HEK293 (cell line): ENCODE data around the gene AHCYL2.

Experiments
- CTCF ChIA-PET: fragments of 350-600 bp; formaldehyde crosslinking; extraction: SDS; loops from one replicate; lab custom pipeline; 2021; ENCODE audit warnings: antibody characterized with exemption; lab: Yijun Ruan, JAX
- POLR2A ChIA-PET: fragments of 300-600 bp; formaldehyde crosslinking; extraction: SDS; loops from one replicate; lab custom pipeline; 2020; ENCODE audit warnings: antibody characterized with exemption, inconsistent platforms; lab: Yijun Ruan, JAX
- H3K27ac ChIP-seq: fragments of 200-500 bp; sonication (Bioruptor generic); 2 replicates; pipeline ENCODE4 v1.5.1; 2014; ENCODE audit warnings: low read depth, low read length, control low read depth, inconsistent platforms; ENCODE audit errors: extremely low read depth
- H3K36me3 ChIP-seq, 2 experiments: fragments of 200-500 bp in 1 of 2; sonication (Bioruptor generic) in 1 of 2; 1 replicate in 1 of 2; 2 replicates in 1 of 2; pipeline ENCODE4 v1.5.1; 2014 to 2017; ENCODE audit warnings: inconsistent platforms in 2 of 2, low read length in 2 of 2; ENCODE audit not compliant: control insufficient read depth in 2 of 2, insufficient read depth in 1 of 2
- H3K4me1 ChIP-seq: fragments of 200-500 bp; sonication (Bioruptor generic); 2 replicates; pipeline ENCODE4 v1.5.1; 2014; ENCODE audit warnings: mild to moderate bottlenecking, low read length, inconsistent platforms; ENCODE audit not compliant: control insufficient read depth, insufficient read depth
- H3K4me3 ChIP-seq: 2 replicates; pipeline ENCODE4 v1.5.1; 2011; ENCODE audit warnings: low read depth, mild to moderate bottlenecking, control low read depth, low read length, moderate library complexity
- H3K9me3 ChIP-seq: fragments of 200-500 bp; sonication (Bioruptor generic); 2 replicates; pipeline ENCODE4 v1.5.1; 2014; ENCODE audit warnings: low read depth, low read length, inconsistent platforms; ENCODE audit not compliant: control insufficient read depth, insufficient read depth
- AEBP2 ChIP-seq: fragments of 450-650 bp; formaldehyde crosslinking; IDR thresholded peaks from 2 replicates; pipeline ENCODE4 v1.5.1; 2016; ENCODE audit warnings: missing biosample characterization, missing genetic modification characterization, borderline replicate concordance
- CTCF ChIP-seq: fragments of 450-650 bp; formaldehyde crosslinking; IDR thresholded peaks from 2 replicates; pipeline ENCODE4 v1.5.1; 2016; ENCODE audit warnings: missing biosample characterization, missing genetic modification characterization
- GLIS1 ChIP-seq: fragments of 450-650 bp; formaldehyde crosslinking; IDR thresholded peaks from 2 replicates; pipeline ENCODE4 v1.5.1; 2016; ENCODE audit warnings: missing biosample characterization, missing genetic modification characterization
- GLIS2 ChIP-seq: fragments of 450-650 bp; formaldehyde crosslinking; IDR thresholded peaks from 2 replicates; pipeline ENCODE4 v1.5.1; 2016; ENCODE audit warnings: missing biosample characterization, missing genetic modification characterization
- KLF1 ChIP-seq: fragments of 450-650 bp; formaldehyde crosslinking; IDR thresholded peaks from 2 replicates; pipeline ENCODE4 v1.5.1; 2016; ENCODE audit warnings: missing biosample characterization, missing genetic modification characterization
- KLF9 ChIP-seq: fragments of 450-650 bp; formaldehyde crosslinking; IDR thresholded peaks from 2 replicates; pipeline ENCODE4 v1.5.1; 2016; ENCODE audit warnings: missing biosample characterization, missing genetic modification characterization, low read depth
- PRDM10 ChIP-seq: fragments of 450-650 bp; formaldehyde crosslinking; IDR thresholded peaks from 2 replicates; pipeline ENCODE4 v1.5.1; 2016; ENCODE audit warnings: missing biosample characterization, missing genetic modification characterization
- SP7 ChIP-seq: fragments of 450-650 bp; formaldehyde crosslinking; IDR thresholded peaks from 2 replicates; pipeline ENCODE4 v1.5.1; 2016; ENCODE audit warnings: missing biosample characterization, missing genetic modification characterization
- ZBTB17 ChIP-seq: fragments of 450-650 bp; formaldehyde crosslinking; IDR thresholded peaks from 2 replicates; pipeline ENCODE4 v1.5.1; 2016; ENCODE audit warnings: missing biosample characterization, missing genetic modification characterization
- ZBTB20 ChIP-seq: fragments of 450-650 bp; formaldehyde crosslinking; IDR thresholded peaks from 2 replicates; pipeline ENCODE4 v1.5.1; 2016; ENCODE audit warnings: missing biosample characterization, missing genetic modification characterization
- ZBTB7A ChIP-seq: fragments of 450-650 bp; formaldehyde crosslinking; IDR thresholded peaks from 2 replicates; pipeline ENCODE4 v1.5.1; 2016; ENCODE audit warnings: low read depth, missing biosample characterization, missing genetic modification characterization
- ZEB2 ChIP-seq: fragments of 450-650 bp; formaldehyde crosslinking; IDR thresholded peaks from 2 replicates; pipeline ENCODE4 v1.5.1; 2016; ENCODE audit warnings: missing biosample characterization, missing genetic modification characterization
- ZFHX2 ChIP-seq: fragments of 450-650 bp; formaldehyde crosslinking; conservative IDR thresholded peaks from 2 replicates; pipeline ENCODE4 v1.5.1; 2016; ENCODE audit warnings: missing biosample characterization, missing genetic modification characterization
- ZFP37 ChIP-seq: fragments of 450-650 bp; formaldehyde crosslinking; IDR thresholded peaks from 2 replicates; pipeline ENCODE4 v1.5.1; 2016; ENCODE audit warnings: missing biosample characterization, missing genetic modification characterization
- ZIC2 ChIP-seq: fragments of 450-650 bp; formaldehyde crosslinking; IDR thresholded peaks from 2 replicates; pipeline ENCODE4 v1.5.1; 2016; ENCODE audit warnings: missing biosample characterization, missing genetic modification characterization
- ZNF114 ChIP-seq: fragments of 450-650 bp; formaldehyde crosslinking; IDR thresholded peaks from 2 replicates; pipeline ENCODE4 v1.5.0; 2017; ENCODE audit warnings: missing biosample characterization, missing genetic modification characterization
- ZNF138 ChIP-seq: fragments of 450-650 bp; formaldehyde crosslinking; IDR thresholded peaks from 2 replicates; pipeline ENCODE4 v1.5.1; 2016; ENCODE audit warnings: missing biosample characterization, missing genetic modification characterization, borderline replicate concordance
- ZNF19 ChIP-seq: fragments of 450-650 bp; formaldehyde crosslinking; IDR thresholded peaks from 2 replicates; pipeline ENCODE4; 2016; ENCODE audit warnings: missing biosample characterization, missing genetic modification characterization, low read depth
- ZNF302 ChIP-seq: fragments of 450-650 bp; formaldehyde crosslinking; IDR thresholded peaks from 2 replicates; pipeline ENCODE4 v1.5.1; 2016; ENCODE audit warnings: missing biosample characterization, missing genetic modification characterization, low read depth
- ZNF324 ChIP-seq: fragments of 450-650 bp; formaldehyde crosslinking; IDR thresholded peaks from 2 replicates; pipeline ENCODE4 v1.5.1; 2016; ENCODE audit warnings: missing biosample characterization, missing genetic modification characterization
- ZNF335 ChIP-seq: fragments of 450-650 bp; formaldehyde crosslinking; conservative IDR thresholded peaks from 2 replicates; pipeline ENCODE4 v1.5.1; 2016; ENCODE audit warnings: missing biosample characterization, missing genetic modification characterization
- ZNF394 ChIP-seq: fragments of 450-650 bp; formaldehyde crosslinking; IDR thresholded peaks from 2 replicates; pipeline ENCODE4 v1.5.1; 2016; ENCODE audit warnings: missing biosample characterization, missing genetic modification characterization, mild to moderate bottlenecking, moderate library complexity, borderline replicate concordance
- ZNF501 ChIP-seq: fragments of 450-650 bp; formaldehyde crosslinking; IDR thresholded peaks from 2 replicates; pipeline ENCODE4 v1.5.1; 2016; ENCODE audit warnings: missing biosample characterization, missing genetic modification characterization
- ZNF521 ChIP-seq: fragments of 450-650 bp; formaldehyde crosslinking; IDR thresholded peaks from 2 replicates; pipeline ENCODE4 v1.5.1; 2017; ENCODE audit warnings: missing biosample characterization, mild to moderate bottlenecking, missing genetic modification characterization
- ZNF596 ChIP-seq: fragments of 450-650 bp; IDR thresholded peaks from 2 replicates; pipeline ENCODE4 v1.5.0; 2018; ENCODE audit warnings: missing biosample characterization, mild to moderate bottlenecking, missing genetic modification characterization, moderate library complexity
- ZNF645 ChIP-seq: fragments of 450-650 bp; formaldehyde crosslinking; IDR thresholded peaks from 2 replicates; pipeline ENCODE4; 2016; ENCODE audit warnings: missing biosample characterization, missing genetic modification characterization
- ZNF777 ChIP-seq: fragments of 450-650 bp; formaldehyde crosslinking; IDR thresholded peaks from 2 replicates; pipeline ENCODE4 v1.5.1; 2017; ENCODE audit warnings: missing biosample characterization, missing genetic modification characterization, borderline replicate concordance
- ZSCAN30 ChIP-seq: fragments of 450-650 bp; IDR thresholded peaks from 2 replicates; pipeline ENCODE4 v1.5.1; 2018; ENCODE audit warnings: missing biosample characterization, mild to moderate bottlenecking, missing genetic modification characterization, moderate library complexity

The AHCYL2 gene

GRCh38 chr7:129225206-129225930, 538 bp downstream of the AHCYL2 start:
- H3K4me1 ChIP-seq, result peaks cover 17% of the 10 kb centered on the region
- no peaks in the 10 kb centered on the region for H3K36me3 ChIP-seq
- CTCF ChIA-PET, result interaction anchor here (0.7 to 7.3 kb wide), 6 partner anchors 13 to 117 kb away, joined by 3 to 51 read pairs (median 5); no protein-coding TSS in a partner anchor
- H3K4me3 ChIP-seq, result peak overlapping the region; percentile 85
- peak overlapping the region; percentile 80; the same call in 1 of the 2 replicates for H3K27ac ChIP-seq
- H3K9me3 ChIP-seq, result no peaks in the 10 kb centered on the region
- POLR2A ChIA-PET, result interaction anchor here (0.6 to 1.1 kb wide), 6 partner anchors 13 to 237 kb away, joined by 3 to 7 read pairs (median 3); partner anchors contain the start of genes SMO and STRIP2
- peak; percentile 21; the same call in 1 of the 2 replicates for TF ChIP-seq ZNF335 (tag by site-specific recombination)
- TF ChIP-seq GLIS1 (tag by site-specific recombination), result peak; percentile 65
- TF ChIP-seq ZBTB20 (tag by site-specific recombination), result peak; percentile 87
- peak; percentile 15; the same call in 1 of the 2 replicates for TF ChIP-seq KLF1 (tag by site-specific recombination)
- peak; percentile 58; the same call in 1 of the 2 replicates for TF ChIP-seq ZNF596 (tag by site-specific recombination)
- TF ChIP-seq AEBP2 (tag by site-specific recombination), result no peak
- no peak for TF ChIP-seq ZNF19 (tag by site-specific recombination)
- peak; percentile 28; the same call in 1 of the 2 replicates for TF ChIP-seq ZEB2 (tag by site-specific recombination)
- 0 out of 2 replicates have a peak, but pooled peaks have one; percentile 18 for TF ChIP-seq ZNF394 (tag by site-specific recombination)
- peak; percentile 61; the same call in 1 of the 2 replicates for TF ChIP-seq ZNF324
- TF ChIP-seq ZNF501, result peak; percentile 44; the same call in 1 of the 2 replicates
- 0 out of 2 replicates have a peak, but pooled peaks have one; percentile 62 for TF ChIP-seq ZBTB17 (tag by site-specific recombination)
- TF ChIP-seq ZNF302 (tag by site-specific recombination), result no peak
- TF ChIP-seq ZNF645 (tag by site-specific recombination), result no peak
- peak; percentile 59; the same call in 1 of the 2 replicates for TF ChIP-seq ZSCAN30 (tag by site-specific recombination)
- TF ChIP-seq CTCF, result no peak
- TF ChIP-seq ZFHX2, result no peak
- no peak for TF ChIP-seq ZNF138 (tag by site-specific recombination)
- peak; percentile 98 for TF ChIP-seq PRDM10 (tag by site-specific recombination)
- TF ChIP-seq ZBTB7A (tag by site-specific recombination), result 0 out of 2 replicates have a peak, but pooled peaks have one; percentile 16
- TF ChIP-seq GLIS2, result peak; percentile 37; the same call in 1 of the 2 replicates
- TF ChIP-seq KLF9 (tag by site-specific recombination), result 0 out of 2 replicates have a peak, but pooled peaks have one; percentile 3
- TF ChIP-seq ZNF114 (tag by site-specific recombination), result no peak
- TF ChIP-seq ZNF521 (tag by site-specific recombination), result no peak
- peak; percentile 72; the same call in 1 of the 2 replicates for TF ChIP-seq ZNF777
- TF ChIP-seq ZIC2 (tag by site-specific recombination), result no peak
- no peak for TF ChIP-seq SP7 (tag by site-specific recombination)
- peak; percentile 56; the same call in 1 of the 2 replicates for TF ChIP-seq ZFP37 (tag by site-specific recombination)
